Smooth muscle cell (in vitro differentiated cells): ENCODE results near the gene TCOF1. TPM values are rescaled to one million over a fixed set of nuclear protein-coding genes. Genes with fewer than 3 reads are reported as not detected.

ENCODE experiments used
- DNase-seq: peaks from one replicate; lab custom pipeline; 2025; ENCODE audit not compliant: unreplicated experiment; lab: John Stamatoyannopoulos, UW
- H2AFZ ChIP-seq: fragments of 200-600 bp; sonication (generic); 2 replicates; pipeline ENCODE4 v1.6.0; 2016; ENCODE audit warnings: antibody characterized with exemption, low read depth, mild to moderate bottlenecking
- H3F3A ChIP-seq: fragments of 200-600 bp; sonication (generic); 2 replicates; pipeline ENCODE4 v1.6.0; 2017; ENCODE audit warnings: antibody characterized with exemption, low read depth
- H3K27ac ChIP-seq: fragments of 200-600 bp; sonication (generic); 2 replicates; pipeline ENCODE4 v1.5.1; 2016; ENCODE audit warnings: low read depth, mild to moderate bottlenecking
- H3K27me3 ChIP-seq: fragments of 200-600 bp; sonication (generic); 2 replicates; pipeline ENCODE4 v1.6.1; 2016; ENCODE audit warnings: low read depth, mild to moderate bottlenecking
- H3K36me3 ChIP-seq: fragments of 200-600 bp; sonication (generic); 2 replicates; pipeline ENCODE4 v1.5.1; 2016; ENCODE audit warnings: low read depth
- H3K4me1 ChIP-seq: fragments of 200-600 bp; sonication (generic); 2 replicates; pipeline ENCODE4 v1.5.1; 2016; ENCODE audit warnings: low read depth
- H3K4me2 ChIP-seq: fragments of 200-600 bp; sonication (generic); 2 replicates; pipeline ENCODE4 v1.6.0; 2016; ENCODE audit warnings: mild to moderate bottlenecking
- H3K4me3 ChIP-seq: fragments of 200-600 bp; sonication (generic); 2 replicates; pipeline ENCODE4 v1.5.1; 2016; ENCODE audit warnings: mild to moderate bottlenecking
- H3K79me2 ChIP-seq: fragments of 200-600 bp; sonication (generic); 2 replicates; pipeline ENCODE4 v1.6.0; 2016; ENCODE audit warnings: low read depth, mild to moderate bottlenecking
- H3K9ac ChIP-seq: fragments of 200-600 bp; sonication (generic); 2 replicates; pipeline ENCODE4 v1.6.0; 2016; ENCODE audit warnings: low read depth
- H3K9me3 ChIP-seq: fragments of 200-600 bp; sonication (generic); replicated peaks from 2 replicates; pipeline ENCODE4 v1.5.1; 2016; ENCODE audit warnings: low read depth
- H4K20me1 ChIP-seq: fragments of 200-600 bp; sonication (generic); 2 replicates; pipeline ENCODE4 v1.6.0; 2016; ENCODE audit warnings: low read depth
- CTCF ChIP-seq: fragments of 200-600 bp; sonication (generic); IDR thresholded peaks from 2 replicates; pipeline ENCODE4 v1.5.1; 2017; ENCODE audit warnings: borderline replicate concordance, mild to moderate bottlenecking, antibody characterized with exemption; ENCODE audit not compliant: insufficient read depth, poor library complexity, severe bottlenecking
- WGBS: methylation state at CpG from one replicate; pipeline ENCODE4 v1.1.7; 2016; ENCODE audit warnings: low lambda C conversion rate; 5-methylcytosine and 5-hydroxymethylcytosine counted together
- polyA plus RNA-seq: library from polyadenylated mRNA; unstranded; fragments of >200 nt; fragmentation: Nextera tagmentation; extraction: Ambion mirVana; gene quantifications from 2 replicates; pipeline ENCODE4 v1.2.1, GENCODE V29; 2016
- total RNA-seq: library from RNA; depleted of rRNA; stranded (reverse); fragments of >200 nt; gene quantifications from 2 replicates; pipeline ENCODE4 v1.2.3, GENCODE V29; 2014

Gene TCOF1
- total and polyA plus RNA-seq, 2 experiments from 2014 or later, result 16.0 to 25.9 TPM

- H3K36me3 ChIP-seq, result no peaks in the 10 kb centered on the region
- 89% methylated on average over 6 of the region's 6 CpGs for WGBS
- no peak for DNase-seq
- H3K4me3 ChIP-seq, result no peak overlapping the region
- no peaks in the 10 kb centered on the region for H4K20me1 ChIP-seq
- no peaks in the 10 kb centered on the region for H3K27me3 ChIP-seq
- H3K4me2 ChIP-seq, result no peak overlapping the region
- peaks cover 33% of the 10 kb centered on the region for H3K4me1 ChIP-seq
- no peaks in the 10 kb centered on the region for H3K79me2 ChIP-seq
- no peak overlapping the region for H2AFZ ChIP-seq
- TF ChIP-seq CTCF, result no peak
- peaks cover 23% of the 10 kb centered on the region for H3F3A ChIP-seq
- no peak overlapping the region for H3K27ac ChIP-seq
- H3K9me3 ChIP-seq, result no peaks in the 10 kb centered on the region
- H3K9ac ChIP-seq, result no peak overlapping the region
Measured at GRCh38 chr5:150323092-150323491, 34.4 kb upstream of the TCOF1 start.

GRCh38 chr5:150323819-150324218 is 33.7 kb upstream of the TCOF1 start:
- no peak overlapping the region for H3K9ac ChIP-seq
- H3K4me1 ChIP-seq, result peaks cover 28% of the 10 kb centered on the region
- WGBS, result 87% methylated on average over 8 of the region's 8 CpGs
- no peak overlapping the region for H2AFZ ChIP-seq
- no peak for TF ChIP-seq CTCF
- H3K4me3 ChIP-seq, result no peak overlapping the region
- no peaks in the 10 kb centered on the region for H4K20me1 ChIP-seq
- H3K36me3 ChIP-seq, result no peaks in the 10 kb centered on the region
- DNase-seq, result no peak
- H3K9me3 ChIP-seq, result no peaks in the 10 kb centered on the region
- H3K27me3 ChIP-seq, result no peaks in the 10 kb centered on the region
- H3K27ac ChIP-seq, result no peak overlapping the region
- H3F3A ChIP-seq, result peaks cover 20% of the 10 kb centered on the region
- no peaks in the 10 kb centered on the region for H3K79me2 ChIP-seq
- H3K4me2 ChIP-seq, result no peak overlapping the region

GRCh38 chr5:150325426-150325825 is 32.1 kb upstream of the TCOF1 start:
- H3K27me3 ChIP-seq, result no peaks in the 10 kb centered on the region
- H3K27ac ChIP-seq, result no peak overlapping the region
- peaks cover 12% of the 10 kb centered on the region for H3K4me1 ChIP-seq
- H3K9me3 ChIP-seq, result no peaks in the 10 kb centered on the region
- H3K4me3 ChIP-seq, result no peak overlapping the region
- no peaks in the 10 kb centered on the region for H4K20me1 ChIP-seq
- WGBS, result 86% methylated on average over 4 of the region's 4 CpGs
- peaks cover 10% of the 10 kb centered on the region for H3F3A ChIP-seq
- H3K36me3 ChIP-seq, result no peaks in the 10 kb centered on the region
- TF ChIP-seq CTCF, result no peak
- H2AFZ ChIP-seq, result no peak overlapping the region
- no peak overlapping the region for H3K4me2 ChIP-seq
- DNase-seq, result no peak
- H3K9ac ChIP-seq, result no peak overlapping the region
- H3K79me2 ChIP-seq, result no peaks in the 10 kb centered on the region

- no peak for TF ChIP-seq CTCF
- Histone ChIP-seq H3K79me2 (no peaks in the 10 kb centered on the region), H3K4me1 (peaks cover 10% of the 10 kb centered on the region), H3F3A (peaks cover 5% of the 10 kb centered on the region), H3K36me3 (no peaks in the 10 kb centered on the region), H2AFZ (no peak overlapping the region), H3K27me3 (no peaks in the 10 kb centered on the region), H3K9ac (no peak overlapping the region), H3K4me2 (peak overlapping the region; percentile 43), H3K9me3 (no peaks in the 10 kb centered on the region), H3K4me3 (no peak overlapping the region), H3K27ac (no peak overlapping the region), H4K20me1 (no peaks in the 10 kb centered on the region)
- 36% methylated on average over 2 of the region's 2 CpGs for WGBS
- DNase-seq, result no peak
Measured at GRCh38 chr5:150326707-150327106, 30.8 kb upstream of the TCOF1 start.
